Measurements from ENCODE around the gene PLSCR5. TPM values are rescaled to one million over a fixed set of nuclear protein-coding genes. Genes with fewer than 3 reads are reported as not detected.

PLSCR5 gene
- total and polyA plus RNA-seq, 8 donors: not detected

DNA sequence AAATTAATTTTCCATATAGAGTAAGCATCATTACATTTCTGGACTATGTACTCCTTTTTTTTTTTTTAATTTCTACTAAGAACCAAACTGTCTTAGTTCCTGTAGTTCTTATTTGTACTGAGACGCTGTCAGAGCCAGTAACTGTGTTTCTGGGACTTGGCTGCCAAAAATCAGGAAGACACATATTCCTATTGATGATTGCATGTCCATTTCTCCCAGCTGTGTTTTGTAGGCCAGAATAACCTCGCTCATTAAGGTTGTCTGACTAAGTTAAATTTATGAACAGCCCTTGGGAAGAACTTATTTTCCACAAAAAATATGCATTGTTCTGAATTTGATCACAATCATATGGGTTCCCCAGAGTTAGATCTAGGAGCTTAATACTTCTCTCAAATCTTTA lies 29.5 kb downstream of the PLSCR5 start:
- no peaks in the 10 kb centered on the region for H3K9me3 ChIP-seq
- no peak overlapping the region for H3K27ac ChIP-seq
- H3K4me3 ChIP-seq: no peak overlapping the region
- no peak for TF ChIP-seq POLR2A (IDR thresholded peaks at IDR 0.05)
- no peak for TF ChIP-seq EP300 (IDR thresholded peaks at IDR 0.05)
- no peak for TF ChIP-seq POLR2AphosphoS5 (IDR thresholded peaks at IDR 0.05)
- TF ChIP-seq, protein P1, sequence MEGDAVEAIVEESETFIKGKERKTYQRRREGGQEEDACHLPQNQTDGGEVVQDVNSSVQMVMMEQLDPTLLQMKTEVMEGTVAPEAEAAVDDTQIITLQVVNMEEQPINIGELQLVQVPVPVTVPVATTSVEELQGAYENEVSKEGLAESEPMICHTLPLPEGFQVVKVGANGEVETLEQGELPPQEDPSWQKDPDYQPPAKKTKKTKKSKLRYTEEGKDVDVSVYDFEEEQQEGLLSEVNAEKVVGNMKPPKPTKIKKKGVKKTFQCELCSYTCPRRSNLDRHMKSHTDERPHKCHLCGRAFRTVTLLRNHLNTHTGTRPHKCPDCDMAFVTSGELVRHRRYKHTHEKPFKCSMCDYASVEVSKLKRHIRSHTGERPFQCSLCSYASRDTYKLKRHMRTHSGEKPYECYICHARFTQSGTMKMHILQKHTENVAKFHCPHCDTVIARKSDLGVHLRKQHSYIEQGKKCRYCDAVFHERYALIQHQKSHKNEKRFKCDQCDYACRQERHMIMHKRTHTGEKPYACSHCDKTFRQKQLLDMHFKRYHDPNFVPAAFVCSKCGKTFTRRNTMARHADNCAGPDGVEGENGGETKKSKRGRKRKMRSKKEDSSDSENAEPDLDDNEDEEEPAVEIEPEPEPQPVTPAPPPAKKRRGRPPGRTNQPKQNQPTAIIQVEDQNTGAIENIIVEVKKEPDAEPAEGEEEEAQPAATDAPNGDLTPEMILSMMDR (IDR thresholded peaks at IDR 0.05): no peak
- WGBS, 5 donors: 71 to 90% (median 81%) methylated on average over 2 of the region's 2 CpGs
- intact Hi-C loops (cut with DNase I; ENCODE audit: low total_unique reads): no loop called here
- H3K27me3 ChIP-seq: no peaks in the 10 kb centered on the region
- no peaks in the 10 kb centered on the region for H3K36me3 ChIP-seq
- no peaks in the 10 kb centered on the region for H3K4me1 ChIP-seq
- peak in 1 of 2 donors; percentile 24 for DNase-seq

DNA sequence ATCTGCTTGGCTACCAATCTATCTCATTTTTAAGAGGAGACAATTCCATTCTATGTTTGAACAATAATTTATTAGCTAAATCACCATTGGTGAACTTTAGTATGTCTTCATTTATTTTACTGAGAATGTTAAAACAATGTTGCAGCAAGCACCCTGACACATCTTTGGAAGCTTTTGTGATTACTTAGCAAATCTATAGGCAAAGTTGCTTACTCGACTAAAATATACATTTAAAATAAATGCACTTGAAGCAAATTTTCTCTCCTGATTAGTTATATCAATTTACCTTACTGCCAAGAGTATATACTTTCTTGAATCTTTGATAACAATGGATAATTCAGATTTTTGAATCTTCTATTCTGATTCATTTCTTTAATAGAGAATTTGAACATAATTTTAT lies 31.0 kb downstream of the PLSCR5 start:
- DNase-seq: no peak
- H3K27me3 ChIP-seq: no peaks in the 10 kb centered on the region
- H3K4me1 ChIP-seq: no peaks in the 10 kb centered on the region
- no peaks in the 10 kb centered on the region for H3K36me3 ChIP-seq
- intact Hi-C loops (cut with DNase I; ENCODE audit: low total_unique reads): no loop called here
- no peak for TF ChIP-seq EP300 (IDR thresholded peaks at IDR 0.05)
- TF ChIP-seq, protein P1 (IDR thresholded peaks at IDR 0.05): no peak
- TF ChIP-seq POLR2A (IDR thresholded peaks at IDR 0.05): no peak
- no peak for TF ChIP-seq POLR2AphosphoS5 (IDR thresholded peaks at IDR 0.05)
- no peak overlapping the region for H3K27ac ChIP-seq
- no peaks in the 10 kb centered on the region for H3K9me3 ChIP-seq
- no peak overlapping the region for H3K4me3 ChIP-seq
- WGBS, 5 donors: 31 to 57% (median 49%) methylated on average over 1 of the region's 1 CpG

DNA sequence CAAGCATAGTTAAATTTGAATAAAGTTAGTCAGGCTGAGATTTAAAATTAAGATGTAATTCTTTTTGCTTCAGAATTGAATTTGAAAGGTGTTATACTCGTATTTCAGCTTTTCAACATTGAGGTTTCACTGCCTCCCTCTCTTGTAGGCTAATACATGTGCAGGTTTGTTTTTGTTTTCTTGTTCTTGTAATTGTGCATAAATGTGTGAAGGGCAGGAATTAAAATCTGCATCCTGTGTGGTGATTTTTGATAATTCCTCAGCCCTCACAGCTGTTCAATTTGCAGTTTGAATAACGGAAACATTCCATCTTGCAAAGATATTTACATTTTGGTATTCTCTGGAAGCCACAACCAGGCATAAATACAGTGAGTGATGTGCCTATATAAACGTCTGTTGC lies 35.8 kb downstream of the PLSCR5 start:
- no peak overlapping the region for H3K27ac ChIP-seq
- H3K36me3 ChIP-seq: no peaks in the 10 kb centered on the region
- H3K27me3 ChIP-seq: no peaks in the 10 kb centered on the region
- H3K9me3 ChIP-seq: no peaks in the 10 kb centered on the region
- 43 to 64% (median 56%) methylated on average over 3 of the region's 3 CpGs for WGBS, 5 donors
- intact Hi-C loops (cut with DNase I; ENCODE audit: low total_unique reads): loop anchor here (10.0 kb wide), 1 partner anchor 235 kb away; no protein-coding TSS in a partner anchor
- H3K4me1 ChIP-seq: no peaks in the 10 kb centered on the region
- no peak for TF ChIP-seq POLR2AphosphoS5 (IDR thresholded peaks at IDR 0.05)
- TF ChIP-seq, protein P1 (IDR thresholded peaks at IDR 0.05): no peak
- no peak for TF ChIP-seq POLR2A (IDR thresholded peaks at IDR 0.05)
- no peak for TF ChIP-seq EP300 (IDR thresholded peaks at IDR 0.05)
- no peak overlapping the region for H3K4me3 ChIP-seq
- no peak for DNase-seq

DNA sequence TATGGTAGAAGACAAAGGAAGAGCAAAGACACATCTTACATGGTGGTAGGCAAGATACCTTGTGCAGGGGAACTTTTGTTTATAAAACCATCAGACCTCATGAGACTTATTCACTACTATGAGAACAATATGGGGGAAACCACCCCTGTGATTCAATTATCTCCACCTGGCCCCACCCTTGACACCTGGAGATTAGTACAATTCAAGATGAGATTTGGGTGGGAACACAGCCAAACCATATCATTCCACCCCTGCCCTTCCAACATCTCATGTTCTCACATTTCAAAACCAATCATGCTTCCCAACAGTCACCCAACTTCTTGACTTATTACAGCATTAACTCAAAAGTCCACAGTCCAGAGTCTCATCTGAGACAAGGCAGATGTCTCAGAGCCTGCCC lies 39.0 kb downstream of the PLSCR5 start:
- intact Hi-C loops (cut with DNase I; ENCODE audit: low total_unique reads): loop anchor here (10.0 kb wide), 1 partner anchor 231 kb away; no protein-coding TSS in a partner anchor
- Histone ChIP-seq H3K4me1 (no peaks in the 10 kb centered on the region), H3K27me3 (no peaks in the 10 kb centered on the region), H3K27ac (no peak overlapping the region), H3K4me3 (no peak overlapping the region), H3K36me3 (no peaks in the 10 kb centered on the region), H3K9me3 (no peaks in the 10 kb centered on the region)
- no peak for TF ChIP-seq POLR2A (IDR thresholded peaks at IDR 0.05)
- no peak for DNase-seq

DNA sequence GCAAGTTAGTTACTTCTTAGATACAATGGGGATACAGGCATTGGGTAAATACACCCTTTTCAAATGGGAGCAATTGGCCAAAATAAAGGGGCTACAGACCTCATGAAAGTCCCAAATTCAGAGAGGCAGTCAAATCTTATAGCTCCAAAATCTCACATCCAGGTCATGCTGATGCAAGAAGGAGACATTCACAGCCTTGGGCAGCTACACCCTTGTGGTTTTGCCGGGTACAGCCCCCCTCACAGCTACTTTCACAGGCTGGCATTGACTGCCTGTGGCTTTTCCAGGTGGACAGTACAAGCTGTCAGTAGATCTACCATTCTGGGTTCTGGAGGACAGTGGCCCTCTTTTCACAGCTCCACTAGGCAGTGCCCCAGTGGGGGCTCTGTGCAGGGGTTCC lies 43.3 kb downstream of the PLSCR5 start:
- WGBS, 5 donors: 83 to 100% (median 87%) methylated on average over 1 of the region's 1 CpG
- no peaks in the 10 kb centered on the region for H3K4me1 ChIP-seq
- DNase-seq: no peak
- no peak overlapping the region for H3K27ac ChIP-seq
- no peak for TF ChIP-seq POLR2AphosphoS5 (IDR thresholded peaks at IDR 0.05)
- TF ChIP-seq, protein P1 (IDR thresholded peaks at IDR 0.05): no peak
- no peak for TF ChIP-seq POLR2A (IDR thresholded peaks at IDR 0.05)
- no peak for TF ChIP-seq EP300 (IDR thresholded peaks at IDR 0.05)
- H3K9me3 ChIP-seq: no peaks in the 10 kb centered on the region
- H3K36me3 ChIP-seq: no peaks in the 10 kb centered on the region
- intact Hi-C loops (cut with DNase I; ENCODE audit: low total_unique reads): loop anchor here (10.0 kb wide), 1 partner anchor 227 kb away; no protein-coding TSS in a partner anchor
- H3K27me3 ChIP-seq: no peaks in the 10 kb centered on the region
- H3K4me3 ChIP-seq: no peak overlapping the region

All from stomach (tissue), 9 donors.